ES-I3 (cell line): Measurements from ENCODE around the gene KCTD19.
"Not testable (repeated sequence)": the region's sequence is repeated elsewhere in the genome, so short reads cannot be mapped to it uniquely, and the experiment has no call there.

ENCODE experiments used
- H3K36me3 ChIP-seq: 2 replicates; pipeline ENCODE4 v1.6.1; 2013; ENCODE audit warnings: mild to moderate bottlenecking, low read length, control low read depth, moderate library complexity; ENCODE audit not compliant: insufficient read depth
- H3K4me1 ChIP-seq: 2 replicates; pipeline ENCODE4 v1.6.1; 2013; ENCODE audit warnings: mild to moderate bottlenecking, control low read depth, low read length; ENCODE audit not compliant: insufficient read depth
- H3K9ac ChIP-seq: 2 replicates; pipeline ENCODE4 v1.6.1; 2013; ENCODE audit warnings: low read depth, mild to moderate bottlenecking, low read length, moderate library complexity
- H3K9me3 ChIP-seq: 2 replicates; pipeline ENCODE4 v1.6.1; 2013; ENCODE audit warnings: mild to moderate bottlenecking, low read length, moderate library complexity; ENCODE audit not compliant: control insufficient read depth, insufficient read depth

The KCTD19 gene

GRCh38 chr16:67326472-67327309 is at the start of gene KCTD19, which contains the start of gene LRRC36:
KCTD19 (minus strand) TSS chr16:67326741; CDS start chr16:67326707, 34 bp downstream.
LRRC36 (plus strand) TSS chr16:67326815; CDS start chr16:67326863, 48 bp downstream.
- Histone ChIP-seq H3K36me3 (no peaks in the 10 kb centered on the region), H3K9ac (peak within 1 kb of the TSS; percentile 82), H3K4me1 (no peaks in the 10 kb centered on the region), H3K9me3 (no peaks in the 10 kb centered on the region)

- H3K9me3 ChIP-seq, H3K36me3 ChIP-seq, H3K4me1 ChIP-seq, H3K9ac ChIP-seq: not testable (repeated sequence)
These were observed 49.5 kb upstream of the KCTD19 start for GRCh38 chr16:67376012-67376411.

- H3K36me3 ChIP-seq = no peaks in the 10 kb centered on the region
- no peaks in the 10 kb centered on the region for H3K9me3 ChIP-seq
- no peaks in the 10 kb centered on the region for H3K4me1 ChIP-seq
- H3K9ac ChIP-seq = no peak overlapping the region
These were observed 46.1 kb upstream of the KCTD19 start for GRCh38 chr16:67372664-67373063.

- H3K36me3 ChIP-seq = no peaks in the 10 kb centered on the region
- H3K4me1 ChIP-seq = no peaks in the 10 kb centered on the region
These were observed 44.1 kb upstream of the KCTD19 start for GRCh38 chr16:67370661-67371060.

GRCh38 chr16:67364600-67365235 is 38.2 kb upstream of the KCTD19 start:
- H3K9me3 ChIP-seq = no peaks in the 10 kb centered on the region
- no peak overlapping the region for H3K9ac ChIP-seq
- no peaks in the 10 kb centered on the region for H3K36me3 ChIP-seq
- H3K4me1 ChIP-seq = no peaks in the 10 kb centered on the region; the same call in 1 of the 2 replicates

More at GRCh38 chr16:67370661-67371060, 44.1 kb upstream of the KCTD19 start:
- Histone ChIP-seq H3K9me3 (no peaks in the 10 kb centered on the region), H3K9ac (no peak overlapping the region)

- Histone ChIP-seq H3K9ac (no peak overlapping the region), H3K36me3 (no peaks in the 10 kb centered on the region), H3K9me3 (no peaks in the 10 kb centered on the region), H3K4me1 (no peaks in the 10 kb centered on the region; the same call in 1 of the 2 replicates)
These were observed 34.5 kb upstream of the KCTD19 start for GRCh38 chr16:67361038-67361437.

GRCh38 chr16:67359540-67360269 is 33.2 kb upstream of the KCTD19 start:
- H3K36me3 ChIP-seq, H3K4me1 ChIP-seq, H3K9ac ChIP-seq, H3K9me3 ChIP-seq: not testable (repeated sequence)

GRCh38 chr16:67357561-67357960 is 31.0 kb upstream of the KCTD19 start:
- no peaks in the 10 kb centered on the region for H3K4me1 ChIP-seq
- no peaks in the 10 kb centered on the region for H3K36me3 ChIP-seq
- no peaks in the 10 kb centered on the region; the same call in 1 of the 2 replicates for H3K9me3 ChIP-seq
- H3K9ac ChIP-seq = no peak overlapping the region

GRCh38 chr16:67356396-67356795 is 29.9 kb upstream of the KCTD19 start:
- Histone ChIP-seq H3K9ac (no peak overlapping the region), H3K9me3 (no peaks in the 10 kb centered on the region; the same call in 1 of the 2 replicates), H3K4me1 (no peaks in the 10 kb centered on the region), H3K36me3 (no peaks in the 10 kb centered on the region)

- H3K9ac ChIP-seq, H3K36me3 ChIP-seq, H3K9me3 ChIP-seq, H3K4me1 ChIP-seq: not testable (repeated sequence)
These were observed 25.9 kb upstream of the KCTD19 start for GRCh38 chr16:67352463-67352862.

- H3K9ac ChIP-seq = no peak overlapping the region
- no peaks in the 10 kb centered on the region for H3K4me1 ChIP-seq
- no peaks in the 10 kb centered on the region for H3K36me3 ChIP-seq
- no peaks in the 10 kb centered on the region; the same call in 1 of the 2 replicates for H3K9me3 ChIP-seq
These were observed 23.8 kb upstream of the KCTD19 start for GRCh38 chr16:67350324-67350723.

- no peak overlapping the region for H3K9ac ChIP-seq
- H3K4me1 ChIP-seq = no peaks in the 10 kb centered on the region
- no peaks in the 10 kb centered on the region for H3K36me3 ChIP-seq
- H3K9me3 ChIP-seq = no peaks in the 10 kb centered on the region
These were observed 22.6 kb upstream of the KCTD19 start for GRCh38 chr16:67349172-67349571.

- H3K4me1 ChIP-seq = no peaks in the 10 kb centered on the region
- H3K36me3 ChIP-seq = no peaks in the 10 kb centered on the region
- H3K9ac ChIP-seq = no peak overlapping the region
- H3K9me3 ChIP-seq = no peaks in the 10 kb centered on the region
These were observed 19.8 kb upstream of the KCTD19 start for GRCh38 chr16:67346341-67346740.

- no peak overlapping the region for H3K9ac ChIP-seq
- no peaks in the 10 kb centered on the region for H3K9me3 ChIP-seq
These were observed 18.9 kb upstream of the KCTD19 start for GRCh38 chr16:67345401-67345800.

More at GRCh38 chr16:67345401-67345800, 18.9 kb upstream of the KCTD19 start:
- Histone ChIP-seq H3K36me3 (no peaks in the 10 kb centered on the region), H3K4me1 (no peaks in the 10 kb centered on the region)
